Measurements from ENCODE around the gene PDE4D. TPM values are rescaled to one million over a fixed set of nuclear protein-coding genes. Genes with fewer than 3 reads are reported as not detected.

The PDE4D gene
- total RNA-seq, 1 experiment from 2014 or later: 3.3 TPM

GRCh38 chr5:59340637-59341036 lies 552.9 kb downstream of the PDE4D start:
- no peaks in the 10 kb centered on the region for H3K4me1 Mint-ChIP-seq
- H3K4me3 Mint-ChIP-seq: no peak overlapping the region
- ChIA-PET POLR2A (no interaction called here), CTCF (no interaction called here)
- TF ChIP-seq JUN (CRISPR knock-in tag; IDR thresholded peaks at IDR 0.05) (no peak), KAT7 (CRISPR knock-in tag; IDR thresholded peaks at IDR 0.05; ENCODE audit: borderline replicate concordance) (no peak), ETV6 (CRISPR knock-in tag; IDR thresholded peaks at IDR 0.05) (no peak)
- no peaks in the 10 kb centered on the region for H3K9me3 Mint-ChIP-seq
- DNase-seq (ENCODE audit: low spot score) (no peak), ATAC-seq (no peak)
- no peaks in the 10 kb centered on the region for H3K27me3 Mint-ChIP-seq (ENCODE audit: low read depth)
- no peaks in the 10 kb centered on the region for H3K36me3 Mint-ChIP-seq
- H3K27ac Mint-ChIP-seq: no peak overlapping the region

GRCh38 chr5:59337240-59337639 lies 556.3 kb downstream of the PDE4D start:
- CTCF ChIA-PET: interaction anchor here (1.9 to 2.7 kb wide), 2 partner anchors 18 to 149 kb away, joined by 7 to 11 read pairs; no protein-coding TSS in a partner anchor

More at GRCh38 chr5:59337240-59337639, 556.3 kb downstream of the PDE4D start:
- no peak overlapping the region for H3K4me3 Mint-ChIP-seq
- no peaks in the 10 kb centered on the region for H3K9me3 Mint-ChIP-seq
- H3K4me1 Mint-ChIP-seq: peaks cover 5% of the 10 kb centered on the region; the same call in 1 of the 2 replicates
- TF ChIP-seq SMAD4 (CRISPR knock-in tag; IDR thresholded peaks at IDR 0.05): no peak
- no peak for TF ChIP-seq CREM (CRISPR knock-in tag; IDR thresholded peaks at IDR 0.05)
- TF ChIP-seq FOXJ3 (CRISPR knock-in tag; IDR thresholded peaks at IDR 0.05; ENCODE audit: borderline replicate concordance): no peak
- TF ChIP-seq ERG (CRISPR knock-in tag; IDR thresholded peaks at IDR 0.05): no peak
- TF ChIP-seq ZNF232 (CRISPR knock-in tag; IDR thresholded peaks at IDR 0.05): no peak
- no peak for TF ChIP-seq NFYB (CRISPR knock-in tag; conservative IDR thresholded peaks at IDR 0.05; ENCODE audit: low read depth)
- TF ChIP-seq ZNF416 (CRISPR knock-in tag; IDR thresholded peaks at IDR 0.05): no peak
- TF ChIP-seq MAX (CRISPR knock-in tag; IDR thresholded peaks at IDR 0.05): no peak
- TF ChIP-seq FOXP4 (CRISPR knock-in tag; IDR thresholded peaks at IDR 0.05): no peak
- TF ChIP-seq PREB (CRISPR knock-in tag; IDR thresholded peaks at IDR 0.05; ENCODE audit: borderline replicate concordance): no peak
- TF ChIP-seq SOX15 (CRISPR knock-in tag; IDR thresholded peaks at IDR 0.05): no peak
- TF ChIP-seq HMGA2 (CRISPR knock-in tag; IDR thresholded peaks at IDR 0.05): no peak
- no peak for TF ChIP-seq CDX4 (CRISPR knock-in tag; IDR thresholded peaks at IDR 0.05; ENCODE audit: borderline replicate concordance)
- no peak for TF ChIP-seq MXD4 (CRISPR knock-in tag; IDR thresholded peaks at IDR 0.05; ENCODE audit: borderline replicate concordance)
- TF ChIP-seq MLX (CRISPR knock-in tag; IDR thresholded peaks at IDR 0.05): no peak
- H3K27me3 Mint-ChIP-seq (ENCODE audit: low read depth): no peaks in the 10 kb centered on the region
- POLR2A ChIA-PET: interaction anchor here (0.6 to 0.9 kb wide), 2 partner anchors 11 to 26 kb away, joined by 3 to 10 read pairs; no protein-coding TSS in a partner anchor
- H3K36me3 Mint-ChIP-seq: no peaks in the 10 kb centered on the region
- ATAC-seq: no peak
- no peak overlapping the region for H3K27ac Mint-ChIP-seq
- no peak for DNase-seq (ENCODE audit: low spot score)
